GM06990 (cell line): ENCODE results near the gene CABP7.

Experiments
- DNase-seq: peaks from one replicate; pipeline ENCODE4 v3.0.0-alpha.2; 2011; ENCODE audit not compliant: insufficient read length; ENCODE audit errors: extremely low read depth
- H3K27me3 ChIP-seq: replicated peaks from 2 replicates; pipeline ENCODE4 v1.6.0; 2011; ENCODE audit warnings: low read length; ENCODE audit not compliant: control insufficient read depth, insufficient read depth
- H3K36me3 ChIP-seq: 2 replicates; pipeline ENCODE4 v1.5.1; 2011; ENCODE audit warnings: low read length; ENCODE audit not compliant: control insufficient read depth, insufficient read depth
- H3K4me3 ChIP-seq: replicated peaks from 2 replicates; pipeline ENCODE4 v1.5.1; 2011; ENCODE audit warnings: low read depth, mild to moderate bottlenecking, control low read depth, low read length
- TF ChIP-seq, protein P1 (sequence below): IDR thresholded peaks from 2 replicates; pipeline ENCODE4 v1.5.1; 2011; ENCODE audit warnings: low read length, control low read depth, mild to moderate bottlenecking, inconsistent platforms; ENCODE audit not compliant: insufficient read depth, poor library complexity, severe bottlenecking

CABP7 gene

DNA sequence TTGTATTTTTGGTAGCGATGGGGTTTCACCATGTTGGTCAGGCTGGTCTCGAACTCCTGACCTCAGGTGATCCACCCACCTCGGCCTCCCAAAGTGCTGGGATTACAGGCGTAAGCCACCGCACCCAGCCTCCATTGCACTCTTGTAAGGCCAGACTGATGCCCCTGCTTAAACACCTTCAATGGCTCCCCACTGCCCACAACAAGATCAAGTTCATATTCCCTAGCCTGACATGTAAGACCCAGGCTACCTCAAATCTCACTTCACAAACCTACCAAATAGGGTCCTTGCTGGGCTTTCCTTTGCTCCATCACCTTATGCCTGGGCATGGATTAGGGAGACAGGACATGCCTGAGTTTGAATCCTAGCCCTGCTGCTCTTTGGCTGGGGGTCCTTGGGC, 60.4 kb downstream of the CABP7 start:
- TF ChIP-seq, protein P1, sequence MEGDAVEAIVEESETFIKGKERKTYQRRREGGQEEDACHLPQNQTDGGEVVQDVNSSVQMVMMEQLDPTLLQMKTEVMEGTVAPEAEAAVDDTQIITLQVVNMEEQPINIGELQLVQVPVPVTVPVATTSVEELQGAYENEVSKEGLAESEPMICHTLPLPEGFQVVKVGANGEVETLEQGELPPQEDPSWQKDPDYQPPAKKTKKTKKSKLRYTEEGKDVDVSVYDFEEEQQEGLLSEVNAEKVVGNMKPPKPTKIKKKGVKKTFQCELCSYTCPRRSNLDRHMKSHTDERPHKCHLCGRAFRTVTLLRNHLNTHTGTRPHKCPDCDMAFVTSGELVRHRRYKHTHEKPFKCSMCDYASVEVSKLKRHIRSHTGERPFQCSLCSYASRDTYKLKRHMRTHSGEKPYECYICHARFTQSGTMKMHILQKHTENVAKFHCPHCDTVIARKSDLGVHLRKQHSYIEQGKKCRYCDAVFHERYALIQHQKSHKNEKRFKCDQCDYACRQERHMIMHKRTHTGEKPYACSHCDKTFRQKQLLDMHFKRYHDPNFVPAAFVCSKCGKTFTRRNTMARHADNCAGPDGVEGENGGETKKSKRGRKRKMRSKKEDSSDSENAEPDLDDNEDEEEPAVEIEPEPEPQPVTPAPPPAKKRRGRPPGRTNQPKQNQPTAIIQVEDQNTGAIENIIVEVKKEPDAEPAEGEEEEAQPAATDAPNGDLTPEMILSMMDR = no peak
- no peak for DNase-seq
- no peaks in the 10 kb centered on the region for H3K36me3 ChIP-seq

DNA sequence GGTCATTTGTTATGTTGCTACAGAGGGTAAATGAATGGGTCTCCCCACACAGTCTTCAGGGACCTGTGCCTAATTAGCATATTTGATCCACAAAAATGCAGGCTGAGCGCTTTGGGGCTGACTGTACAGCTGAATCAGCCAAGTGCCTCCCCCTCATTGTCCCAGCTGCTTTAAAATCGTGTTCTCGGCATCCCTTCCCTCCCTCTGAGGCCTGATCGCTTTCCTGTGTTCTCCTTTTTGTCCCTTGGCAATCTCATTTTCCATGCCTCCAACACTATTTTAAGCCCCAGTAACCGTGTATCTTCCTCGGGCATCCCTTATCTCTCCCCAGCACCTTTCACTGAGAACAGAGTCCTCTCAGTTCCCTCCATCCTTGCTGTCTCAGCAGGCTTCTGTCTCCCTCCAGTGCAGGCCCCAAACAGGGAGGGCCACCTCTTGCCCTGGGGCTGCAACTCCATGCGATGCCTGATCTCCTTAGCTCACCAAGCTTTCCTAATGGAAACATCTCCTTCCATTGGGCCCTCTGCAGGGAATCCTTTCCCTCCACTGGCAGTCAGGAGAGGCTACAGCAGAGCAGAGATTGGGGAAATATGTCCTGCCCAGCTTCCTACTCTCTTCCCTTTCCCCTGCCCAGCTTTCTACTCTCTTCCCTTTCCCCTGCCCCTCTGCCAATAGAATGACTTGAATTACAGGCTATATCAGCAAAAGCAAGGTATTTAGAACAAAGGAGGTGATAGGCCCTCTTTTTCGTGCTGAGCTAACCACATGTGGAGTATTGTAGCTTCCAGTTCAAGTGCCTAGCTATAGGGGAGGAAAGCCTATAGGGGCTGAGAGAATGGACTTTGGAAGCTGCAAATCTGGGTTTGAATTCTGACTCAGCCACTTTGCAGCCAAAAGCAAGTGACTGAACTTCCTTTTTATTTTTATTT, 61.2 kb downstream of the CABP7 start:
- H3K27me3 ChIP-seq = no peaks in the 10 kb centered on the region
- TF ChIP-seq, protein P1 = no peak
- H3K36me3 ChIP-seq = no peaks in the 10 kb centered on the region
- H3K4me3 ChIP-seq = no peak overlapping the region
- no peak for DNase-seq

More for the DNA sequence above, 60.4 kb downstream of the CABP7 start:
- Histone ChIP-seq H3K27me3 (no peaks in the 10 kb centered on the region), H3K4me3 (no peak overlapping the region)
